Activated T-cell treated with anti-CD3 and anti-CD28 coated beads, Interleukin-2, amount 50 U/mL, for 4 hours (primary cell): Measurements from ENCODE around the gene CASP9. TPM values are rescaled to one million over a fixed set of nuclear protein-coding genes. Genes with fewer than 3 reads are reported as not detected.
"Not testable (repeated sequence)": the region's sequence is repeated elsewhere in the genome, so short reads cannot be mapped to it uniquely, and the experiment has no call there.

Experiments used
- ATAC-seq, 2 donors: fragments of 200-7000 bp; cut with Tn5 transposase; one replicate each; pipeline ENCODE4 v1.10.0; 2021
- DNase-seq: peaks from one replicate; pipeline ENCODE4 v3.0.0-alpha.2; 2020
- H3K27me3 Mint-ChIP-seq: one replicate; pipeline ENCODE4 v1.8.0; 2021; ENCODE audit warnings: low read depth, mixed read lengths
- H3K36me3 Mint-ChIP-seq: one replicate; pipeline ENCODE4 v1.8.0; 2022; ENCODE audit warnings: mixed read lengths; ENCODE audit not compliant: insufficient read depth
- H3K4me1 Mint-ChIP-seq: one replicate; pipeline ENCODE4 v1.8.0; 2021; ENCODE audit warnings: low read depth, mixed read lengths
- H3K4me3 Mint-ChIP-seq: one replicate; pipeline ENCODE4 v1.8.0; 2021; ENCODE audit warnings: mild to moderate bottlenecking, moderate library complexity, mixed read lengths
- H3K9me3 Mint-ChIP-seq: one replicate; pipeline ENCODE4 v1.8.0; 2021; ENCODE audit warnings: mixed read lengths
- total RNA-seq, 3 donors: library from RNA; stranded (reverse); gene quantifications; one replicate each; pipeline ENCODE4 v1.2.1, GENCODE V29; 2021

Gene CASP9
- total RNA-seq, 3 donors from 2014 or later = 4.8 to 6.3 (median 6.3) TPM

DNA sequence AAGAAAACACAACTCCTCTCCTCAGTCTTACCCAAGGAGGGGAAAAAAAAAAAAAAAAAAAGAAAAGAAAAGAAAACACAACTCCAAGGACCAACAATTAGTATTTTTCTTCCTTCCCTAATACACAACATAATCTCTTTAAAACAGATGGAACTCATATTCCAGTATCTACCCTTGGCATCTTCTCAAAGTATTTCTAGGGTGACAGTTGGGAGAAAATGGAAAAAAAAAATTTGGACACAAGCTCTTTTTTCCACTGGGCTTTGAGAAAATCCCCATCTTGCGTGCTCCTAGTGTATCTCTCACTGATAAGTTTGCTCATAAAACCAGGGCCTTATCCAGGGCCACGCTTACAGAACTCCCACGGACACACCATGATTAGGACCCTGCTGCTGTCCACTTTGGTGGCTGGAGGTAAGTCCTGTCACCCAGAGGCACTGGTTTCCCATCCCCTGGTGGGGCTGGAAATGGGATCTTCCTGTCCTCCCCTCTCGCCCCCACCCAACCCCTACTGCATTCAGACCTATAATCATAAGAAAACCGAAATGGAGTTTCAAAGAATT is 48.2 kb downstream of the CASP9 start, which contains the start of gene CELA2B:
TSS of gene CELA2B (plus strand) at position 353 of the 563 bp plus-strand sequence. CDS start at position 375, 22 bp downstream.
- no peak within 1 kb of the TSS for H3K4me3 Mint-ChIP-seq
- H3K9me3 Mint-ChIP-seq = no peaks in the 10 kb centered on the region
- H3K36me3 Mint-ChIP-seq = no peaks in the 10 kb centered on the region
- no peaks in the 10 kb centered on the region for H3K27me3 Mint-ChIP-seq
- H3K4me1 Mint-ChIP-seq = no peaks in the 10 kb centered on the region
- ATAC-seq (no peak), DNase-seq (no peak)

DNA sequence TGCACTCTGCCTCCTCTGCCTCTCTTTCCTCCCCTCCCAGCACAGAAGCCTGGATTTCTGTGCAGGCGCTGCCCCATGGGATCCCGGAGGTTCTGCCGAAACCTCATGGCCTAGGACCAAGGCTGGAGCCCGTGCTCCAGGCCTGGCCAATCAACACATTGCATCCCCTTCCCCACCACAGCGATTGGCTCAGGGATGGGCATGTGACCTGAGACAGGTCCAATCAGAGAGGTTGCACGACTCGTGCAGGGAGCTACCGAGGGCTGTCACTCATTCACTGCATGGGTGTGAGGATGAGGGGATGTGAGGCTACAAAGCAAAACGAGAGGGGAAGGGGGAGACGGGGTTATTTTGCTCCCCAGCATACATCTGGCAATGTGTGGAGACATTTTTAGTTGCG is 51.4 kb downstream of the CASP9 start:
- Mint-ChIP-seq H3K9me3 (no peaks in the 10 kb centered on the region), H3K27me3 (no peaks in the 10 kb centered on the region), H3K4me1 (no peaks in the 10 kb centered on the region), H3K36me3 (no peaks in the 10 kb centered on the region), H3K4me3 (no peak overlapping the region)
- ATAC-seq (no peak), DNase-seq (no peak)

- not testable (repeated sequence) for H3K4me3 Mint-ChIP-seq, H3K4me1 Mint-ChIP-seq, DNase-seq, H3K27me3 Mint-ChIP-seq, ATAC-seq, H3K9me3 Mint-ChIP-seq, H3K36me3 Mint-ChIP-seq
Measured at GRCh38 chr1:15471723-15472122, 52.3 kb downstream of the CASP9 start.

GRCh38 chr1:15471067-15471466 is 52.9 kb downstream of the CASP9 start:
- not testable (repeated sequence) for H3K4me3 Mint-ChIP-seq, H3K9me3 Mint-ChIP-seq, H3K36me3 Mint-ChIP-seq, H3K27me3 Mint-ChIP-seq, ATAC-seq, DNase-seq, H3K4me1 Mint-ChIP-seq

DNA sequence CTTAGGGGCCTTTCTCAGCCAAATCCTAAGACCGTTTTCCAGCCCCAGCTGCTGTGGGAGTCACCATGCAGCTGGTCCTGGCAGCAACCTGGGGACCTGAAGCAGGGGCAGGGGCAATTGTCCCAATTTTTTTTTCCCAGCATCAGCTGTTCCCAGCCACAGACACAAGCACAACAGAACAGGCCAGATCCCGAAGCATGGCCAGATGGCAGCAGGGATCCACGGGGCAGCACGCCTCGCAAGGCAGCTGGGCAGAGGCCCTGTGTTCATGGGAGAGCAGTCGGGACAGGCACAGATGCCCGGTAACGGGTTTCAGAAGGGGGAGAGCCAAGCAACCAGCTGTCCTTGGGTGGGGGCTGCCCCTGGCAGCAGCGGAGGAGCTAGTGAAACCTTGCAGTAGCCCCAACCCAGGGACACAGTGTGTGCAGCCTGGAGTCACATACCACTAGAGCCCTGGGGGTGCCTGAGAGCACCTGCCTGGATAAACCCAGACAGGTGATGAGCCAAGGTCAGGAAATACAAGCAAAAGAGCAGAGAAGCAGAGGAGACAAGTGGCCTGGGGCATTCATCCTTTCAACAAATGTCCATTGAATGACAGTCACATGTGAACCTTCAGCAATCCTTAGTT is 54.1 kb downstream of the CASP9 start:
- ATAC-seq, H3K9me3 Mint-ChIP-seq, H3K27me3 Mint-ChIP-seq, H3K36me3 Mint-ChIP-seq, H3K4me1 Mint-ChIP-seq, H3K4me3 Mint-ChIP-seq, DNase-seq: not testable (repeated sequence)

GRCh38 chr1:15469361-15469760 is 54.7 kb downstream of the CASP9 start:
- no peak for DNase-seq
- Mint-ChIP-seq H3K36me3 (no peaks in the 10 kb centered on the region), H3K9me3 (no peaks in the 10 kb centered on the region), H3K4me3 (no peak overlapping the region), H3K4me1 (no peaks in the 10 kb centered on the region), H3K27me3 (peaks cover 3% of the 10 kb centered on the region)
- ATAC-seq = no peak

GRCh38 chr1:15468145-15468544 is 55.9 kb downstream of the CASP9 start:
- H3K27me3 Mint-ChIP-seq = peaks cover 4% of the 10 kb centered on the region
- no peaks in the 10 kb centered on the region for H3K36me3 Mint-ChIP-seq
- H3K9me3 Mint-ChIP-seq = no peaks in the 10 kb centered on the region
- no peaks in the 10 kb centered on the region for H3K4me1 Mint-ChIP-seq
- no peak overlapping the region for H3K4me3 Mint-ChIP-seq
- ATAC-seq (no peak), DNase-seq (no peak)

DNA sequence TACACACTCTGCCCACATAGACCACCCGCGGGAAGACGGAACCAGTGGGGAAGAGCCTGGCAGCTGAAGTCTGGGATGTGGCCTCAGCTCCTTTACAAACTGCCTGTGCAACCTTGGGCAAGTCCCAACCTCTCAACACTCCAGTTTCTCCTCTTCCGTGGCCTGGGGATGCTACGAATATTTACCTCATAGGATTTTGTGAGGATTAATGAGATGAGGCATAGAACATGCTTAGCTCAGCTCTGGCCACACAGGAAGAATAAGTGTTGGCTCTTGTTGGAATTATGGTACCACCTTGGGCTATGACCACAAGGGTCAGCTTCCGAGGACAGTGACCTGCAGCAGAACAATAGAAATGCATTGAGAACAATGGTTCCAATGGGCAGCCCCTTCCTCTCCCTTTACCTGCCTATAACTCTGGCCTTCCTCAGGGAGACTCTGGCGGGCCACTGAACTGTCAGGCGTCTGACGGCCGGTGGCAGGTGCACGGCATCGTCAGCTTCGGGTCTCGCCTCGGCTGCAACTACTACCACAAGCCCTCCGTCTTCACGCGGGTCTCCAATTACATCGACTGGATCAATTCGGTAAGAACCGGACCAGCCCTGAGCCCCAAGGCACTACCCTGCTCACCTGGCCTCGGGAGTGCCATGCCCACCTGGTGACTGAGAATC is 56.9 kb downstream of the CASP9 start:
- ATAC-seq, H3K9me3 Mint-ChIP-seq, H3K4me1 Mint-ChIP-seq, H3K36me3 Mint-ChIP-seq, H3K27me3 Mint-ChIP-seq, H3K4me3 Mint-ChIP-seq, DNase-seq: not testable (repeated sequence)

DNA sequence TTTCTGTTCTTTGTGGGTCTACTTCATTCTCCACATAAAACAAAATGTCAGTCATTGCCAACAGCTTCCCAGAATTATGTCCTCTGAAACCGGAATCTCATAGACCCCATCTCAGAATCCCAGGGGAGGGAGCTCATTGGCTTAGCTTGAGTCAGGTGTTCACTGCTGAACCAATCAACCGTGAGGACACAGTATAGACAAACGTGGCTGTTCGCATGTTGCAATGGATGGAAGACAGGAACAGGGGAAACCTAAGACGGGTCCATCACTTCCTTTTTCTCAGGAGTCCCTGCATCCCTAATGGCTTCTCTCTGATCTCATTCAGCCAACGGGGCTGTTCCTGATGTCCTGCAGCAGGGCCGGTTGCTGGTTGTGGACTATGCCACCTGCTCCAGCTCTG is 58.3 kb downstream of the CASP9 start:
- Mint-ChIP-seq H3K4me3 (no peak overlapping the region), H3K4me1 (no peaks in the 10 kb centered on the region), H3K9me3 (no peaks in the 10 kb centered on the region), H3K27me3 (peaks cover 7% of the 10 kb centered on the region), H3K36me3 (no peaks in the 10 kb centered on the region)
- ATAC-seq = no peak
- no peak for DNase-seq

DNA sequence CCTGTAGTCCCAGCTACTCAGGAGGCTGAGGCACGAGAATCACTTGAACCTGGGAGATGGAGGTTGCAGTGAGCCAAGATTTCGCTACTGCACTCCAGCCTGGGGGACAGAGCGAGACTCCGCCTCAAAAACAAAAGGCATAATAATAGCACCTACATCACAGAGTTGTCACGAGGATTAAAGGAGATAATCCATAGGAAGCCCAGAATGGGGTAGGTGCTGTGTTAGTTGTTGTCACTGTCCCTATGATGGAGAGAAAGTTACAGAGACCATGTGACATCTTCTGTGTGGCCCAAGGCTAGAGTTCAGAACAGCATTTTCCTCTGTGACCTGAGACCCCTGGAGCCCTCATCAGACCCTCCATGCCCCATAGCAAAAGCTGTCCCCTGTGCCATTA is 60.1 kb downstream of the CASP9 start:
- not testable (repeated sequence) for H3K27me3 Mint-ChIP-seq, ATAC-seq, H3K36me3 Mint-ChIP-seq, H3K4me3 Mint-ChIP-seq, H3K9me3 Mint-ChIP-seq, H3K4me1 Mint-ChIP-seq, DNase-seq

- H3K36me3 Mint-ChIP-seq, DNase-seq, H3K4me3 Mint-ChIP-seq, ATAC-seq, H3K27me3 Mint-ChIP-seq, H3K9me3 Mint-ChIP-seq, H3K4me1 Mint-ChIP-seq: not testable (repeated sequence)
Measured at GRCh38 chr1:15463064-15463800, 60.8 kb downstream of the CASP9 start.

DNA sequence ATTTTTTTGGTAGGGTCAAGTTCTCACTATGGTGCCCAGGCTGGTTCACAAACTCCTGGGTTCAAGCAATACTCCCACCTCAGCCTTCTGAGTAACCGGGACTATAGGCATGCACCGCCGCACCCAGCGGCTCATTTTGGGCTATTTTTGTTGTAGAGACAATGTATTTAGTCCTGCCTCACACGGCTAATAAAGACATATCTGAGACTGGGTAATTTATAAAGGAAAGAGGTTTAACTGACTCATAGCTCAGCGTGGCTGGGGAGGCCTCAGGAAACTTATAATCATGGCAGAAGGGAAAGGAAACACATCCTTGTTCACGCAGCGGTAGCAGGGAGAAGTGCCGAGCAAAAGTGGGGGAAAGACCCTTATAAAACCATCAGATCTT is 63.3 kb downstream of the CASP9 start:
- Mint-ChIP-seq H3K4me3 (no peak overlapping the region), H3K4me1 (no peaks in the 10 kb centered on the region), H3K36me3 (no peaks in the 10 kb centered on the region), H3K27me3 (peaks cover 12% of the 10 kb centered on the region), H3K9me3 (no peaks in the 10 kb centered on the region)
- ATAC-seq (no peak), DNase-seq (no peak)

DNA sequence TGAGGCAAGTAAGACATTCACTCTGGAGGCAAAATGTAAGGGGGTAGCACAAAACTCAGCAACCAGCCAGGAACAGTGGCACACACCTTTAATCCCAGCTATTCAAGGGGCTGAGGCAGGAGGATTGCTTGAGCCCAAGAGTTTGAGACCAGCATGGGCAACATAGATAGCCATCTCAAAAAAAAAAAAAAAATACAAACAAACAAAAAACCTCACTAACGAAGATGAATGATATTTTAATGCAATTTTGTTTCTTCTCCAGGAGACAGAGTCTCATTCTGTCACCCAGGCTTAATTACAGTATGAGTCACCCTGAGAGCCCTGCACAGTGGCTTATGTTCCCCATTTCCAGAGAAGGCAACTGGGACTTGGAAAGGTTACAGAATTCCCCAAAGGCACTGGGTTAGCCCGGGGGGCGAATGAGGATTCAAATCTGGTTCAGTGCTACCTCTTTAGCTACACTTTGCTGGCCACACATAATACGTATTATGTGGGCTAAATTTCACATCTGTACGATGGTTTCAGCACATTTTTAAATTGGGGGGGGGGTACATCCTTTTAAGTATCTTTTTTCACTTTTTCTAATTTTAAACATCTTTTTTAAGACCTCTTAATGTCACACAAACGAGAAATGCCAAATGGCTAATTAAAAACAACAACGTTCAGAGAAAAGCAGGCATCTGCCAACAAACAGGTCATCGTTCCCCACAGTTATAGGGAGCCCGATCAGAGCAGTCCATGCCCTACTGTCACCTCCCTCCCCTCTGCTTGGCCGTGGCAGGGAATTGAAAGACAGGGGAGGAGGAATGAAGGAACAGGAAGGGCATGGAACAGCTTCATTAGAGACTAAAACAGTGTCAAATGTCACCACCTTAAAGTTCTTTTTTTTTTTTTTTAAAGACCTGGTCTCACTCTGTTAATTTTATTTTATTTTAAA is 64.0 kb downstream of the CASP9 start:
- no peaks in the 10 kb centered on the region for H3K36me3 Mint-ChIP-seq
- H3K4me3 Mint-ChIP-seq = no peak overlapping the region
- ATAC-seq = no peak
- H3K27me3 Mint-ChIP-seq = peaks cover 12% of the 10 kb centered on the region
- H3K9me3 Mint-ChIP-seq = no peaks in the 10 kb centered on the region
- no peak for DNase-seq
- no peaks in the 10 kb centered on the region for H3K4me1 Mint-ChIP-seq

DNA sequence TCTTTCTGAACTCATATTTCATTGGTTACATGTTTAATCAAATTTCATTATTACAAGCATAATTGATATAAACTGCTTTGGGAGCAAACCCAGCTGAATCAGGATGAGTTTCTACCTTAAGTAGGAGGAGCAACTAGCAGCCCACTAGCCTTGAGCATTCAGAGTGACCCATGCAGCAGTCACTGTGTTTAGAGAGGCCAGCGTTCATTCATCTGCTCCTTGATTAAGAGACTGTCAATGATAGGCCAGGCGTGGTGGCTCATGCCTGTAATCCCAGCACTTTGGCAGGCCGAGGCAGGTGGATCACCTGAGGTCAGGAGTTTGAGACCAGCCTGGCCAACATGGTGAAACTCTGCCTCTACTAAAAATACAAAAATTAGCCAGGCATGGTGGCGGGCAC is 65.6 kb downstream of the CASP9 start:
- H3K36me3 Mint-ChIP-seq, H3K4me1 Mint-ChIP-seq: not testable (repeated sequence)

More for the DNA sequence above, 65.6 kb downstream of the CASP9 start:
- H3K4me3 Mint-ChIP-seq, ATAC-seq, H3K27me3 Mint-ChIP-seq, H3K9me3 Mint-ChIP-seq, DNase-seq: not testable (repeated sequence)
